DOHH2 (cell line): Measurements from ENCODE around the gene SHISA7.

Source experiments
- CTCF ChIP-seq: fragments of 200-600 bp; sonication (generic); IDR thresholded peaks from one replicate; pipeline ENCODE4 v1.5.1; 2014; ENCODE audit warnings: antibody characterized with exemption, mild to moderate bottlenecking, low read depth, low read length; ENCODE audit not compliant: poor library complexity, severe bottlenecking
- EZH2phosphoT487 ChIP-seq: fragments of 200-600 bp; sonication (generic); IDR thresholded peaks from 2 replicates; pipeline ENCODE4 v1.6.1; 2017; ENCODE audit warnings: borderline replicate concordance, mild to moderate bottlenecking, antibody characterized with exemption, low read length, moderate library complexity, mixed read lengths

DNA sequence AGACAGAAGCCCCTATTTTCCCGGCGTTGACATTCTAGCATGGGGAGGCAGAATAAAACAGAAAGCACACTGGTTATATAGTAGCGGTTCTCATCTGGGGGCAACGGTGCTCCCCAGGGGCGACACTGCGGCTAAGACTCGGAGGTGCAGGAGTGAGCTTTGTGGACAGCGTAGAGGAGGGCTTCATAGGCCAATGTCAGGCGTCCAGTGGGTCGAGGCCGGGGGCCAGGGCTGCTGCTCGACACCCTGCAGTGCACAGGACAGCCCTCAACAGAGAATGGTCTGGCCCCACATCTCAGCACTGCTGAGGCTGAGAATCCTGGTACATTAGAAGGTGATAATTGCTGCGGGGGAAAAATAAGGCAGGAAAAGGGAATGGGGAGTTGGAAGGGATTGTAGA lies 34.8 kb upstream of the SHISA7 start:
- TF ChIP-seq CTCF, result no peak
- TF ChIP-seq EZH2phosphoT487, result no peak
